GM20000 (cell line): ENCODE measurements around the gene FHOD1.

ENCODE experiments used
- DNase-seq: peaks from one replicate; pipeline ENCODE4 v3.0.0; 2012; ENCODE audit warnings: low spot score
- CTCF ChIP-seq: IDR thresholded peaks from 2 replicates; pipeline ENCODE4 v1.5.1; 2012; ENCODE audit warnings: mild to moderate bottlenecking, control low read depth; ENCODE audit errors: extremely low read depth, missing control alignments

Gene FHOD1

GRCh38 chr16:67209565-67209964 is 37.7 kb downstream of the FHOD1 start:
- no peak for DNase-seq

GRCh38 chr16:67208154-67208896 is 39.0 kb downstream of the FHOD1 start:
- DNase-seq = no peak
- no peak for TF ChIP-seq CTCF

More at GRCh38 chr16:67209565-67209964, 37.7 kb downstream of the FHOD1 start:
- TF ChIP-seq CTCF = no peak

- TF ChIP-seq CTCF = no peak
- DNase-seq = no peak
These were observed 39.8 kb downstream of the FHOD1 start for GRCh38 chr16:67207249-67208091.

- no peak for DNase-seq
- TF ChIP-seq CTCF = no peak
These were observed 40.4 kb downstream of the FHOD1 start for GRCh38 chr16:67206838-67207248.

GRCh38 chr16:67206129-67206837 is 41.0 kb downstream of the FHOD1 start:
- TF ChIP-seq CTCF = no peak
- DNase-seq = no peak

GRCh38 chr16:67204076-67204475 is 43.2 kb downstream of the FHOD1 start:
- TF ChIP-seq CTCF = no peak

More at GRCh38 chr16:67204076-67204475, 43.2 kb downstream of the FHOD1 start:
- DNase-seq = no peak
